Stimulated activated naive CD8-positive, alpha-beta T cell treated with anti-CD3 and anti-CD28 coated beads, Interleukin-15, Interleukin-2, amounts not matched to agents 100 ng/mL and 50 ng/mL, for 24 hours (primary cell): Measurements from ENCODE around the gene KIF19.
A peak's percentile ranks its signal among the peaks of the same experiment; 100 is the strongest.

Source experiments
- H3K27ac Mint-ChIP-seq: one replicate; pipeline ENCODE4 v1.8.0; 2021; ENCODE audit warnings: mild to moderate bottlenecking, mixed read lengths
- H3K27me3 Mint-ChIP-seq: one replicate; pipeline ENCODE4 v1.8.0; 2021; ENCODE audit warnings: mixed read lengths
- H3K36me3 Mint-ChIP-seq: one replicate; pipeline ENCODE4 v1.8.0; 2021; ENCODE audit warnings: low read depth, mixed read lengths
- H3K4me1 Mint-ChIP-seq: one replicate; pipeline ENCODE4 v1.8.0; 2021; ENCODE audit warnings: low read depth, mixed read lengths
- H3K4me3 Mint-ChIP-seq: one replicate; pipeline ENCODE4 v1.8.0; 2021; ENCODE audit warnings: mild to moderate bottlenecking, mixed read lengths
- H3K9me3 Mint-ChIP-seq: one replicate; pipeline ENCODE4 v1.8.0; 2021; ENCODE audit warnings: mixed read lengths

The KIF19 gene

DNA sequence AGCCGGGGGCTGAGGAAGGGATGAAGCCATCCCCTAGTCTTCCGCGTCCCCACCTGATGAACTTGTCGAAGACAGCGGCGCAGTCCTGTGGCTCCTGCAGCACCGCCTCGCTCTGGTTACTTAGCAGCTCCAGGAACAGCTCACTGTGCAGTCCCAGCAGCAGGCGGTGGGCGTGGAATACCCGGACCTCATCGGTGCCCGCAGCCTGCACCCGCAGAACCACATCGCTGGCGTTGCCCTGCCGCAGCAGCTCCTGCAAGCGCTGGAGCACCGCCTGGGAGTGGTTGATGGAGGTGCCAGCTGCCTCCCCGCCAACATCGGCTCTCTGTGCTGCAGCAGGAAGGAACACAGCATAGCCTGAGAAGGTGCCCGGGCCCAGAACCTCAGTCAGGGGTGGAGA, 33.9 kb downstream of the KIF19 start:
- Mint-ChIP-seq H3K4me1 (peaks cover 3% of the 10 kb centered on the region), H3K9me3 (no peaks in the 10 kb centered on the region), H3K27ac (no peak overlapping the region), H3K4me3 (no peak overlapping the region), H3K27me3 (peaks cover 35% of the 10 kb centered on the region), H3K36me3 (no peaks in the 10 kb centered on the region)

DNA sequence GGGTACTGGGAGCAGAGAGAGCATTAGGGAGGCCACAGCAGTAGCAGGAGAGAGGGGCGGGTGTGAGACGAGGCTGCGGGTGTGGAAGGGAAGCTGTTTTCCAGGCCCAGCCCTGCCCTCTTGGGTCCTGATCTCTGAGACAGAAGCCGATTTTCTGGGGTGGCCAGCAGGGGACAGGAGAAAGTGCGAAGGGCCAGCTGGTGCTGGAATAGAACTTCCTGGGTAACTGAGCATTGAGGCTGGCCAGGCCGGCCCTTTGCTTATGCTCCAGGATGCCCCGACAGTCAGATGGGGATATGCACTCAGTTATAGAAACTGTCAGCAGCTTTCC, 34.8 kb downstream of the KIF19 start:
- no peak overlapping the region for H3K27ac Mint-ChIP-seq
- H3K27me3 Mint-ChIP-seq, result peaks cover 26% of the 10 kb centered on the region
- peaks cover 3% of the 10 kb centered on the region for H3K4me1 Mint-ChIP-seq
- no peaks in the 10 kb centered on the region for H3K36me3 Mint-ChIP-seq
- no peak overlapping the region for H3K4me3 Mint-ChIP-seq
- no peaks in the 10 kb centered on the region for H3K9me3 Mint-ChIP-seq

- no peaks in the 10 kb centered on the region for H3K9me3 Mint-ChIP-seq
- no peak within 1 kb of the TSS for H3K27ac Mint-ChIP-seq
- H3K4me1 Mint-ChIP-seq, result peaks cover 3% of the 10 kb centered on the region
- H3K4me3 Mint-ChIP-seq, result no peak within 1 kb of the TSS
- no peaks in the 10 kb centered on the region for H3K36me3 Mint-ChIP-seq
- H3K27me3 Mint-ChIP-seq, result peaks cover 25% of the 10 kb centered on the region
Observed at GRCh38 chr17:74361230-74362068, 35.4 kb downstream of the KIF19 start, which contains the start of gene BTBD17. BTBD17 (minus strand) TSS chr17:74361868; CDS start chr17:74361819, 49 bp downstream.

DNA sequence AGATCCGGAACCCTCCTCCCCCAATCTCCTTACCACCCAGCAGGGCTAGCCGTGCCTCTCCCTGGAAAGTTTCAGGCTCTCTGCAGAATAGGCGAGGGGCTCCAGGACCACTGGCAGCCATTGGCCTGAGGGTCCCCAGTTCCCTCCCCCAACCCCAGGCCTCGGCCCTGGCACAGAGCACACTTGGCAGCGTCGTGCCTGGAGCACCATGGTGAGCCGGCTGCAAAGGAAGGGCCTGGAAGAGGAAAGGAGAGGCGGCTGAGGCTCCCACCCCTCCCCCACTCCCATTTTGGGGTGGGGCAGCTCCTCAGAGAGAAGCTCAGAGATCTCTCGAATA, 36.0 kb downstream of the KIF19 start:
- Mint-ChIP-seq H3K4me1 (peaks cover 3% of the 10 kb centered on the region), H3K4me3 (no peak overlapping the region), H3K36me3 (no peaks in the 10 kb centered on the region), H3K27me3 (peaks cover 25% of the 10 kb centered on the region), H3K9me3 (no peaks in the 10 kb centered on the region), H3K27ac (no peak overlapping the region)

- H3K36me3 Mint-ChIP-seq, result no peaks in the 10 kb centered on the region
- H3K9me3 Mint-ChIP-seq, result no peaks in the 10 kb centered on the region
- H3K4me3 Mint-ChIP-seq, result no peak overlapping the region
- H3K4me1 Mint-ChIP-seq, result peaks cover under 1% of the 10 kb centered on the region
- H3K27me3 Mint-ChIP-seq, result peaks cover 21% of the 10 kb centered on the region
- no peak overlapping the region for H3K27ac Mint-ChIP-seq
Observed at GRCh38 chr17:74362810-74363498, 36.9 kb downstream of the KIF19 start.

DNA sequence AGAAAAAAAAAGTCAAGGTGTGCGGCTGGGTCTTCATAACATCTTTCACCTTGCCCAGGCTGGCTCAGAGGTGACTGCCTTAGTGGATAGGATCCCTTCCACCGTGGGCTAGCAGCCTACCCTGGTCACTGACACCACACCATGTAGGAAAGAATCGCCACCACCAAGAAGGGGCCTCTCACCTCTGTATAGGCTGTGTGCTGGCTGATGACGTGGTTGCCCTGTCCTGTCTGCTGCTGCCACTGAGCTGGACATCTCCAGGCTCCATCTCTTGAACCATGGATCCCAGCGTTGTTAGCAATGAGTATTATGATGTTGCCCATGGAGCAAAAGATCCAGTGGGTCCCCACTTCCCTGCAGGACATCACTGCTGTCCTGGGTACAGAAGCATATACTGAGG, 41.2 kb downstream of the KIF19 start, which contains the start of gene GPR142:
TSS of gene GPR142 (plus strand) at position 301 of the 400 bp plus-strand sequence. CDS start 2,035 bp downstream, outside the sequence.
- H3K9me3 Mint-ChIP-seq, result no peaks in the 10 kb centered on the region
- peaks cover 16% of the 10 kb centered on the region for H3K4me1 Mint-ChIP-seq
- H3K36me3 Mint-ChIP-seq, result no peaks in the 10 kb centered on the region
- no peak within 1 kb of the TSS for H3K4me3 Mint-ChIP-seq
- no peak within 1 kb of the TSS for H3K27ac Mint-ChIP-seq
- H3K27me3 Mint-ChIP-seq, result no peaks in the 10 kb centered on the region

GRCh38 chr17:74368341-74369081, 42.5 kb downstream of the KIF19 start:
- H3K36me3 Mint-ChIP-seq, result no peaks in the 10 kb centered on the region
- H3K27me3 Mint-ChIP-seq, result no peaks in the 10 kb centered on the region
- no peak overlapping the region for H3K27ac Mint-ChIP-seq
- no peaks in the 10 kb centered on the region for H3K9me3 Mint-ChIP-seq
- peaks cover 16% of the 10 kb centered on the region for H3K4me1 Mint-ChIP-seq
- H3K4me3 Mint-ChIP-seq, result peak overlapping the region; percentile 23

- Mint-ChIP-seq H3K4me3 (peak overlapping the region; percentile 23), H3K9me3 (no peaks in the 10 kb centered on the region), H3K36me3 (no peaks in the 10 kb centered on the region), H3K27me3 (no peaks in the 10 kb centered on the region), H3K27ac (no peak overlapping the region), H3K4me1 (peaks cover 16% of the 10 kb centered on the region)
Observed at GRCh38 chr17:74369221-74369620, 43.2 kb downstream of the KIF19 start.

GRCh38 chr17:74369665-74370490, 43.9 kb downstream of the KIF19 start:
- H3K4me1 Mint-ChIP-seq, result peaks cover 16% of the 10 kb centered on the region
- H3K27ac Mint-ChIP-seq, result no peak overlapping the region
- H3K27me3 Mint-ChIP-seq, result no peaks in the 10 kb centered on the region
- H3K4me3 Mint-ChIP-seq, result no peak overlapping the region
- no peaks in the 10 kb centered on the region for H3K9me3 Mint-ChIP-seq
- H3K36me3 Mint-ChIP-seq, result no peaks in the 10 kb centered on the region

- Mint-ChIP-seq H3K27me3 (no peaks in the 10 kb centered on the region), H3K4me3 (no peak overlapping the region), H3K4me1 (peaks cover 16% of the 10 kb centered on the region), H3K9me3 (no peaks in the 10 kb centered on the region), H3K27ac (no peak overlapping the region), H3K36me3 (no peaks in the 10 kb centered on the region)
Observed at GRCh38 chr17:74371653-74372147, 45.7 kb downstream of the KIF19 start.

GRCh38 chr17:74372426-74372825, 46.4 kb downstream of the KIF19 start:
- Mint-ChIP-seq H3K9me3 (no peaks in the 10 kb centered on the region), H3K4me1 (peaks cover 16% of the 10 kb centered on the region), H3K36me3 (no peaks in the 10 kb centered on the region), H3K4me3 (no peak overlapping the region), H3K27ac (no peak overlapping the region), H3K27me3 (no peaks in the 10 kb centered on the region)

DNA sequence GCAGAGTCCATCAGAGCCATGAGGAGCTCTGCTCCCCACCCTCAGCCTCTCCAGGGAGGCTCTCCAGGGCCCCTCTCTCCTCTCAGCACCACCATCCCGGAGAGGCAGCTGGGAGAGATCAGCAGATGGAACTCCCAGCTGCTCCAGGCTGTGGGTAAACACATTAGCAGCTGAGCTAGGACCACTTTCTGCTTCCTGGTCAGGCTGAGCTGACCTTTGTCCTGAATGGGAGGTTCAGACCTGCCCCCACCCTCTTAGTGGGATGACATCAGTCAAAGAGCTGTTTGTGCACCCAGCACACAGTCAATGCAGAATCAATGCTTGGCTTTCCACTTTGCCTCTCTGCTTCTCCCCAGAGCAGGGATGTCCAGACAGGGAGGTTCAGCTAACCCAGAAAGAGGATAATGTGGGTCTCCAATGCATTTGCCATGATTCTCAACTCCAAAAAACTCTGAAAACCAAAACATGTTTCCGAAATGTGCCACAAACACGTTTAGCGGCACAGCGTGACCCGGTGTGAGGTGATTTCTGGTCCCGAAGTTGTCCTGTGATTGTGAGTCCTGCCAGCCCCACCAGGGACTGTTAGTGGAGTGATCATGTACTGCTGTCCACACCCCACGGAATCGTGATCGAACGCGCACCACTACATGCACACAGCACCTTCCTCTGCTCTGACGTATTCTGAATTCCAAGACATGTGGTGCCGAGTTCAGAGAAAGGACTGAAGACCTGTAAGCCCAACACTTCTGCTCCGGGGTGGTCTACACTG, 48.0 kb downstream of the KIF19 start:
- Mint-ChIP-seq H3K9me3 (no peaks in the 10 kb centered on the region), H3K4me1 (peaks cover 6% of the 10 kb centered on the region), H3K36me3 (no peaks in the 10 kb centered on the region), H3K27ac (no peak overlapping the region), H3K4me3 (no peak overlapping the region), H3K27me3 (no peaks in the 10 kb centered on the region)

DNA sequence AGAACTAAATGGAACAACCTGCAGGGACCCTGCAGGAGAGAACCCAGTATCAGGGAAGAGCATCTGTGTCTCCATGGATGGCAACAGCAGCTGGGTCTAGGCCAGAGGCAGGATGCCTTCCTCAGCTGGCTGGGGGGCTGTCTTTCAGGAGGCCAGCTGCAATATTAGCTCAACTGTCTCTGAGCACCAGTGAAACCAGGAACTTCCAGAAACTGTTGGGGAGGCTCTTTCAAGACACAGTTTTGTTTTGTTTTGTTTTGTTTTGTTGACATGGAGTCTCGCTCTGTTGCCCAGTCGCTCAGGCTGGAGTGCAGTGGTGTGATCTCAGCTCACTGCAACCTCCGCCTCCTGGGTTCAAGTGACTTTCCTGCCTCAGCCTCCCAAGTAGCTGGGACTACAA, 48.8 kb downstream of the KIF19 start:
- no peak overlapping the region for H3K4me3 Mint-ChIP-seq
- H3K4me1 Mint-ChIP-seq, result no peaks in the 10 kb centered on the region
- H3K36me3 Mint-ChIP-seq, result no peaks in the 10 kb centered on the region
- H3K27me3 Mint-ChIP-seq, result no peaks in the 10 kb centered on the region
- H3K9me3 Mint-ChIP-seq, result no peaks in the 10 kb centered on the region
- no peak overlapping the region for H3K27ac Mint-ChIP-seq
